Neural crest cell (in vitro differentiated cells): ENCODE data around the gene ATL3. TPM values are rescaled to one million over a fixed set of nuclear protein-coding genes. Genes with fewer than 3 reads are reported as not detected.
"Not testable (repeated sequence)": the region's sequence is repeated elsewhere in the genome, so short reads cannot be mapped to it uniquely, and the experiment has no call there.

Experiments used
- DNase-seq: peaks from one replicate; pipeline ENCODE4 v3.0.0; 2021; ENCODE audit warnings: low read depth, mixed read lengths, low spot score
- H3K27ac Mint-ChIP-seq: one replicate; pipeline ENCODE4 v1.8.0; 2021; ENCODE audit warnings: mild to moderate bottlenecking, mixed read lengths; ENCODE audit not compliant: unreplicated experiment
- H3K27me3 Mint-ChIP-seq: 2 replicates; pipeline ENCODE4 v1.8.0; 2021; ENCODE audit warnings: low read depth, mild to moderate bottlenecking, mixed read lengths
- H3K36me3 Mint-ChIP-seq: 2 replicates; pipeline ENCODE4 v1.8.0; 2021; ENCODE audit warnings: low read depth, mild to moderate bottlenecking, mixed read lengths
- H3K4me1 Mint-ChIP-seq: 2 replicates; pipeline ENCODE4 v1.8.0; 2021; ENCODE audit warnings: mixed read lengths
- H3K4me3 Mint-ChIP-seq: one replicate; pipeline ENCODE4 v1.8.0; 2021; ENCODE audit warnings: mild to moderate bottlenecking, mixed read lengths
- H3K9me3 Mint-ChIP-seq: 2 replicates; pipeline ENCODE4 v1.8.0; 2021; ENCODE audit warnings: mixed read lengths
- CTCF ChIP-seq: fragments of 200-600 bp; sonication (generic); conservative IDR thresholded peaks from 2 replicates; pipeline ENCODE4 v1.5.0; 2021; ENCODE audit warnings: antibody characterized with exemption, mild to moderate bottlenecking
- total RNA-seq: library from RNA; stranded (reverse); gene quantifications from 2 replicates; pipeline ENCODE4 v1.2.1, GENCODE V29; 2021

Gene ATL3
- total RNA-seq, 1 donor from 2014 or later, result 13.2 TPM

GRCh38 chr11:63686926-63687325 is 15.8 kb upstream of the ATL3 start:
- no peak for DNase-seq
- TF ChIP-seq CTCF, result no peak
- no peaks in the 10 kb centered on the region for H3K9me3 Mint-ChIP-seq
- H3K27me3 Mint-ChIP-seq, result no peaks in the 10 kb centered on the region
- H3K36me3 Mint-ChIP-seq, result no peaks in the 10 kb centered on the region
- peaks cover 46% of the 10 kb centered on the region for H3K4me1 Mint-ChIP-seq
- H3K4me3 Mint-ChIP-seq, result peak overlapping the region; percentile 39
- no peak overlapping the region for H3K27ac Mint-ChIP-seq

GRCh38 chr11:63685158-63685721 is 14.1 kb upstream of the ATL3 start:
- not testable (repeated sequence) for DNase-seq, H3K4me3 Mint-ChIP-seq

GRCh38 chr11:63683133-63683991 is 12.2 kb upstream of the ATL3 start:
- Mint-ChIP-seq H3K4me1 (peaks cover 45% of the 10 kb centered on the region), H3K4me3 (peak overlapping the region; percentile 96), H3K9me3 (no peaks in the 10 kb centered on the region), H3K27me3 (peaks cover 2% of the 10 kb centered on the region), H3K27ac (no peak overlapping the region), H3K36me3 (no peaks in the 10 kb centered on the region)
- TF ChIP-seq CTCF, result no peak
- DNase-seq, result no peak

More at GRCh38 chr11:63685158-63685721, 14.1 kb upstream of the ATL3 start:
- H3K9me3 Mint-ChIP-seq, H3K27ac Mint-ChIP-seq, H3K27me3 Mint-ChIP-seq, H3K36me3 Mint-ChIP-seq: not testable (repeated sequence)
- H3K4me1 Mint-ChIP-seq, result peaks cover 54% of the 10 kb centered on the region

GRCh38 chr11:63682066-63683021 is 11.2 kb upstream of the ATL3 start:
- Mint-ChIP-seq H3K4me1 (peaks cover 40% of the 10 kb centered on the region), H3K36me3 (no peaks in the 10 kb centered on the region), H3K4me3 (peak overlapping the region; percentile 96), H3K27ac (peak overlapping the region; percentile 97), H3K27me3 (peaks cover 2% of the 10 kb centered on the region), H3K9me3 (no peaks in the 10 kb centered on the region)
- TF ChIP-seq CTCF, result peak; percentile 55
- DNase-seq, result peak; percentile 11

- no peaks in the 10 kb centered on the region for H3K36me3 Mint-ChIP-seq
- peak within 1 kb of the TSS; percentile 97 for H3K27ac Mint-ChIP-seq
- peaks cover 37% of the 10 kb centered on the region for H3K4me1 Mint-ChIP-seq
- TF ChIP-seq CTCF, result no peak
- no peaks in the 10 kb centered on the region for H3K9me3 Mint-ChIP-seq
- peak within 1 kb of the TSS; percentile 96 for H3K4me3 Mint-ChIP-seq
- peaks cover 2% of the 10 kb centered on the region for H3K27me3 Mint-ChIP-seq
- DNase-seq, result peak; percentile 97
These were observed 10.3 kb upstream of the ATL3 start, which contains the start of gene RTN3 for GRCh38 chr11:63681321-63682065. TSS of gene RTN3 (plus strand) at chr11:63681500. CDS start at chr11:63681637, 137 bp downstream.
